Activated T-helper 1 cell treated with Interleukin-2 at 50 U/mL for 16 hours (primary cell): ENCODE results near the gene CBFA2T3.
"Not testable (repeated sequence)": the region's sequence is repeated elsewhere in the genome, so short reads cannot be mapped to it uniquely, and the experiment has no call there.

Experiments used
- DNase-seq: peaks from one replicate; pipeline ENCODE4 v3.0.0-alpha.2; 2020; ENCODE audit warnings: low read depth

CBFA2T3 gene

DNA sequence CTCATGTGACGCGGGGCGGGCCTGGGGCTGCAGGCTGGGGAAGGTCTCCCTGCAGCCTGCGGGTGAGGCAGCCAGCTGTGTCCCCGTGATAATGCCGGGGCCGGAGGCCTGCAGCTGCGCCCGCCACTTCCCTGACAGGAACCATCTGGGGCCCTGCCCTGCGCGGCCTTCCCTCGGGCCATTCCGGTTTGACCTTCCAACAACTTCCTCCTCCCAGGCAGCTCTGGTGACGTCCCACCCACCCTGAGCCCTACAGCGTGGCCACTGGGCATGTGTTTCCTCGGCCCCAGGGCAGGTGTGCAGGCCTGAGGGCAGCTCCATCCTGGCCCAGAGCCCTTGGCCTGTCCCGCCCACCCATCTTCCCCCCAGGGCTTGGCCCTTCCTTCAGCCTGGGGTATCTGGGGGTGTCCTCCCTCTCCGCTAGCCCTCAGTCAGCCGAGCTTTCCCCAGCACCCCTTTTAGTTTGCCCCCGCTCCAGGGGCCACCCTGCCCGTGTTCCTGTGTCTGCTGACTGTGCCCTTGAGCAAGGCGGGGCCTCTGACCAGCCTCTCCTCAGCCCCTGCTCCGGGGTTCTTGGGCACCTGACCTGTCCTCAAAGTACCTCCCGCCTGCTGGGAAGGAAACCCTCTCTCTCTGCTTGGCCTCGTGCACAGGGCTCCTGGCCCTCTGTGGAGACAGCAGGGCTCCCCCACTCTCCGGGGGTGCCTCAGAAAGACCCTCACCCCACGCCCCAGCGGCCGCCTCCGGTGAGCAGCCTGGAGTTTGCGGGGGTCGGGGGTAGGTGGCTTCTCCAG is at the start of gene CBFA2T3:
Gene CBFA2T3 (minus strand): TSS at position 190 of the 794 bp plus-strand sequence. CDS start 400 bp downstream, outside the sequence.
- DNase-seq: no peak

DNA sequence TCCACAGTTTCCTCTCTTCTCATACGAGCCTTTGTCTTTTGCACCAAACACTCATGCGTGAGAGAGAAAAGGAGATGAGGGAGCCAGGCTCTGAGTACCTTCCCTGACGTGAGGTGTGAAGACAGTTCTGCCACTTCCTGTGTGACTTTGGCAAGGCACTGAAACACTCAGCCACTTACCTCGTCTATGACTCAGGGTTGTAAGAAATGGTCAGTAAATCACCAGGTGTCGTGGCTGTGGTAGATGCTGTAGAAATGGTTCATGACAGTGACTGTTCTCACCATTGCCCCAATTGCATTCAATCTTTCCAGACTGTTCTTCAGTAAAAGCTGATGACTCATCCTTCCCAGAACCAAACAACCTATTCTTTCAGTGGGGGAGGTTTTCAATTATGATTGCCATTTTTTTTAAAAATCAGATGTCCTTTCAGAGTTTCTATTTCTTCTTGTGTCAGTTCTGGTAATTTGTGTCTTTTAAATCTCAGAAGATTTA is 49.2 kb upstream of the CBFA2T3 start:
- peak; percentile 16 for DNase-seq

DNA sequence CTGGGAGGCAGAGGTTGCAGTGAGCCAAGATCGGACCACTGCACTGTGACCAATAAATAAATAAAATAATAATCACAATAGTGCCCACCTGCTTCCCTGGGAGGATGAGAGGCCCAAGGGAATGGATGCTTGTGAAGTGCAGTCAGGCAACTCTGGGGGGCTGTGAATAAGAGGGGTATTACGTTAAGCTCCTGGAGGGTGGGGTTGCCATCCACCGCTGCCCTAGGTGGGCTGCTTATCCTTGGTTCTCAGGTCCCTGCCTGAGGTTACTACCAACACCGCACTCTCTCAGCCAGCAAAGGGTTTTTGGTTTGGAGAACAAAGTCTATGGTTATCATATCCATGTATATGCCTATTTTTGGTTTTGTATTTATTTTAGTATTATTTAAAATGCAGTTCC is 48.6 kb upstream of the CBFA2T3 start:
- DNase-seq: no peak

DNA sequence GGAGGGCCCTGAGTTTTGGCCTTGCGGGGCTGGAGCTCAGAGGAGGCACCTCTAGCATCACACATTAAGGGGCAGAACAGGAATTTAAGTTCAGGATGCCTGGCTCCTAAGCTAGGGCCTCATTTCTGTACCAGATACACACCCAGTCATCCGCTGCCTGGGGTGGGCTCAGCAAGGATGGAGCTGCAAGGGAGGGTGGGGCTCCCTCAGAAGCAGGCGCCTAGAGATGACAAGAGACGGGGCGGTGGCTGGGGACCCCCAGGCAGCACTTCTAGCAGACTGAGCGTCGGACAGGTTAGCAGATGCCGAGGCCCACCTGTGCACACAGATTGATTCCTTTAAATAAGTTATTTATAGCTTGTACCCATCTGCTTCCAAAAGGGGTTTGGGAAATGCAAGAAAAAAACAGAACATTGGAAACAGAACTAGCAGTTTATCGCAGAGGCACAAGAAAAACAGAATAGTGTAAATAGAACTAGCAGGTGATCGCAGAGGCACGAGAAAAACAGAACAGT is 47.6 kb upstream of the CBFA2T3 start:
- DNase-seq: no peak

DNA sequence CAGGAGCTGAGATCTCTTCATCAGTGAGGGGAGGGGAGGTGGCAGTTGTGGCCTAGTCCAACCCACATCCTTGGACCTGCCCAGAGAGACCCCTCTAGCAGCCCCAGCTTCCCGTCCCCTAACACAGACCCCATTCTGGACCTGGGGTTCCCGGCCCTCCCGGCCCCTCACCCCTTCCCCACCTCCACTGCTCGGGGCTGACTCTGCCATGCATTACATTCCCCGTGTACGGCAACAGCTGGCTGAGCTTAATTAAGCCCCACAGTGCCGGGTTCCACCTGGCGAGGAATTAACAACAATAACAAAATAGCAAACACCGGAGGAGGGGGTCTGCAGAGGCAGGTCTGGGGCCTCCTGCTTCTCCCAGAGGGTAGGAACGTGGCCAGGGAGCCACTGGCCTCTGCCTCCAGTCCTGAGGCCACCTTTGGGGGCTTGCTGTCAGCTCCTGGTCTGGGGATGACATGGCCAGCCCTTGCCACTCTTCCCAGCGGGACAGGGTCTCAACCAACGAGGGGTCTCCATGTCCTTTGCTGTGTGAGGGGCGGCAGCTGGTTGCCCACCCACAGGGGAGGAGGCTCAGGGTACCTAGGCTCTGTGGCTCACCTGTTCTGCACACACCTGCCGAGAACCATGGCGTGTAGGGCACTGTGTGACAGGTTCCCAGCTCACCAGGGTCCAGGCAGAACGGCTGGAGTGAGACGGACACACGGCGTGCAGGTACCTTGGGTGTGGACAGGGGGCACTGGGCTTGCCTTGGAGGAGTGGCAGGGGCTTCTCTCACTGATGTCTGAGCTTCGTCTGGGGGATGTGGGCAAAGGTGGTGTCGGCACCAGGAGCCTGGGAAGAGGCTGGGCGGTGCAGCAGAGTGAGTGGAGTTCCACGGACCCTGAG is 46.9 kb upstream of the CBFA2T3 start:
- no peak for DNase-seq

DNA sequence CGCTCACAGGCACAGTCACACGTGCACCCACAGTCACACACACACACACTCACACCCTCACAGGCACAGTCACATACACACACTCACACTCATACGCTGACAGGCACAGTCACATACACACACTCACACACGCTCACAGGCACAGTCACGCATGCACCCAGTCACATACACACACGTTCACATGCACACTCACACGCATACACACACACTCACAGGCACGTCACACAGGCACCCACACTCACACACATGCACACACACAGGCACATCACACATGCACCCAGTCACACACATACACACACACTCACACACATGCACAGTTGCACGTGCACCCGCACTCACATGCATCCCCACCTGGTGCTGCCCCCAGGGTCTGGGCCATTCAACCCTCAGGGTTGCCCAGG is 46.1 kb upstream of the CBFA2T3 start:
- DNase-seq: no peak

DNA sequence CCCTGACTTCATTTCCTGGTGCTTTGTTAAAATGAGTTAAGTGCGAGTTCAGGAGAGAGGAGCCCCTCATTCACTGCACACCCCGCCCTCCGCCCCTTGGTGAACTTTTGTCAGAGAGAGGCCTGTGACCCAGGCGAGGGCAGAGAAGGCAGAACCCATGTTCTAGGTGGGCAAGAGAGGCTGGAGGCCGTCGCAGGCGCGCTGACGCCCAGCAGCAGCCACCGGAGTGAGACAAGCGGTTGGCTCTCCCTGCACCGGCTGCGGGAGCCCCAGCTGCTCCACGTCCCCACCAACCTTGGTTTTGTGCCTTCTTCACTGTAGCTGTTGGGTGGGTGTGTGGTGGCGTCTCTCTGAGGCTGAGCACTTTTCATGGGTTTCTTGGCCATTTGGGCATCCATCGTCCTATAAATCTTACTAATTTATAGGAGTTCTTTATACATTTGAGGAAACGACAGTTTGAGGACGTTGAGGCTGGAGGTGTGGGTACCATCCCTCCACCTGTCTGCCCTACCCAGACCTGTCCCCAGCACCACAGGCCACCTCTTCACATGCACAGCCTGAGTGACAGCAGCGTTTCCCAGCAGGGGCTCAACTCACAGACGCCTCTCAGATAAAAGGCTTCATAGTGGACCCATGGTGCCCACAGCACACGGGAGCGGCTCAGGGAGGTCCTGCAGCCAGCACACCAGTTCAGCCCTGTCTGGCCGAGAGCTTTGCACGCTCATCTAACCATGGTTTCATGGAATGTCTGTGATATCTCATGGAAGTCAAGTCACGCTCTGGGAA is 45.2 kb upstream of the CBFA2T3 start:
- DNase-seq: no peak

DNA sequence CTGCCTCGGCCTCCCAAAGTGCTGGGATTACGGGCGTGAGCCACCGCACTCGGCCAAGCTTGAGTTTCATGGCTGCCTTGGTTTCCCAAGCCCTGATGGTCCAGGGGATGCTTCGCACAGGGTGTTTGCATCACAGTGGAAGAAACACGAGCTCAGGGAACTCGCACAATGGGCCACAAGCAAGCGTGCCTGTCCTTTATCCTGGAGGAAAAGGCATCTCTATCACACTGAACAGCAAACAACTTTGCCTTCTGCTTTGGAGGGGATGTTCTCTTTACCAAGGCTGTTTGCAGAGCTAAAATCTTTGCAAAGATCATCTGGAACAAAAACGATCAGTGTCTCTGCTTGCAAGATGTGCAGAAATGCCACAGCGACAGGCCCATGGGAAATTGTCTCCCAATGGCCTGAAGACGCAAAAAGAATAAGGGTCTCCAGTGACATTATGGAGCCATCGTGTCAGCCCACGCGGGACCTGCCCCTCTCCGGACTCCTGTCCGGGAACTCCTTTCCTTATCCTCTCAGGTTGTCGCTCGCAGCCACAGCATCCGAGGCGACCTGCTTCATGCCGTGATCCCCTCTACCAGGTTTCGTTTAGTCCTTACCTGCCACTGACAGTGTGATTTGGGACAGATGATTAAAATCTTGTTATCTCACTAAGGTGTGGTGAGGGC is 44.1 kb upstream of the CBFA2T3 start:
- no peak for DNase-seq

DNA sequence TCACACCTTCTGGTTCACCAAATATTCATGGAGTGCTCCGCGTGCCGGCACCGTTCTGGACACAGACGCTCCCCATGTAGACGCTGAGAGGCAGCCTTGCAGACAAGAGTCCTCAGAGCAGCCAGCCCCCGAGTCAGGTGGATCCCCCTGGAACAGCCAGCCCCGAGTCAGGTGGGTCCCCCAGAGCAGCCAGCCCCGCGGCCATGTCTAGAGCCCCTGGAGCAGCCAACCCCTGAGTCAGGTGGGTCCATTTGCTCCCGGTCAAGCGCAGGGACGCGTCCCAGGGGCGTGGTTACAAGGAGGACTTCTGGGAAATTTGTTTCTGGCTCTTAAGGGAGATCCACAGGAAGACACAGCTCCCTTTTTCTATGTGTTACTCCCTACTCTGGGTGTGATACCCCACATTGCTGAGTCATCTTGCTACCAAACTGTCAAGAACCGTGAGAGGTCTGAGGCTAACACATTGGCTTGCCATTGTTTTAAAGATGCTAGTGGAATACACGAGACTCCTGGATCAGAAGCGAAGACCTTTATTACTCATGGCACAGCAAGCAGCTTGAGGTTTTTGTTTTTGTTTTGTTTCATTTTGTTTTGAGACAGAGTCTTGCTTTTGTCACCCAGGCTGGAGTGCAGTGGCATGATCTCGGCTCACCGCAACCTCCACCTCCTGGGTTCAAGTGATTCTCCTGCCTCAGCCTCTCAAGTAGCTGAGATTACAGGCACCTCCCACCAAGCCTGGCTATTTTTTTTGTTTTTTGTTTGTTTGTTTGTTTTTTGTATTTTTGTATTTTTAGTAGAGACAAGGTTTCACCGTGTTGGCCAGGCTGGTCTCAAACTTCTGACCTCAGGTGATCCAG is 43.3 kb upstream of the CBFA2T3 start:
- no peak for DNase-seq

DNA sequence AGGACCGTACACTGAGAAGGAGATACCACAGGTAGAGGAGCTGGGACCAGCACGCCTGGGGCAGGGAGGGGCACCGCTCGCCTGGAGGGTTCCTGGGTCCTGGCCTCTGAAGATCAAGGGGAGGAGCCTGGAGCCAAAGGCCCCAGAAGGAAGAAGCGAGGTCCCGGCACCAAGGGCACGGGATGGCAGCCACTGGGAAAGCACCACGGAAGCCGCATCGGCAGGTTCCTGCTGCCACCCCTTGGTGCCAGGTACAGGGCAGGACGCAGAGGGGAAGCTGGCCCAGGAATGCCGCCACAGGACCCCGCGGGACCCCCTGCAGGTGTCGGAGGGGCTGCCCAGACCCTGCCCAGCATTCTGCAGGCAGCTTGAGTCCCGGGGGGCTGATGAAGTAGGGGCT is 42.5 kb upstream of the CBFA2T3 start:
- DNase-seq: no peak

DNA sequence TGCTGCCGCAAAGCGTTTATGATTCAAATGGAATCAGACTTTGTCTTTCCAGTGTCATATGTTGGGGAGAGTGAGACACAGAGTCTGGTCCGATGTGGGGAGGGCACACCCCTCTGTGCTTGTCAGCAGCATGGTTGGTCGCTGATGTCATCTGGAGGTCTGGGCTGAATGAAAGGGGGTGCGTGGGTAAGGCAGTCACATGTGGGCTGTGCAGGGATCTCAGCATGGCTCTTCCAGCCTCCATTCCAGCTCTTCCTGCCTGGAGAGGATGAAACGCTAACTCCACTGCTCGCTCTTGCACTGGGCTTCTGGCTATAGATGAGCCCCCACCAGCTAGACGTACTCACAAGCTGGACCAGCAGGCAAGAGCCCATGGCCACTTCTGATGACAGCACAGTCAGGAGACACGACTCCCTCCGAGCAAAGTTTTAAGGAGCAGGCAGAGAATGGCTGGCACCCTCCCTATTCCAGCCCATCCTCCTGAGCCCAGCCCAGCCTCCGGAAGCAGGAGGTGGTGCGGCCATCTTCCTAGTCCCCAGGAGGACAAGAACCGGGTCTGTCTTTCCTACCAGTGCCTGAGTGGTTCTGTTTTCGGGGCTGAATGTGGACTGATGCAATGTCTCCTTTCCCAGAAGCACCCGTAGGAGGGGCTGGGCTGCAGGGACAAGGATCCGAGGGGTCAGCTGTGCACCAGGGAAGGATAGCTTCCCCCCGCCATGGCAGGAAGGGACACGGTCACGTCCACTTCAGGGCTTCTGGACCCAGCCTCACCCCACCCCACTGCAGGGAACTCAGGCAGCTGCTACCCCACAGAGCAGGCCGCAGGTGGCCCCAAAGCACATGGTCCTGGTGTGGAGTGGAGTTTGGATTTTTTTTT is 41.5 kb upstream of the CBFA2T3 start:
- no peak for DNase-seq

DNA sequence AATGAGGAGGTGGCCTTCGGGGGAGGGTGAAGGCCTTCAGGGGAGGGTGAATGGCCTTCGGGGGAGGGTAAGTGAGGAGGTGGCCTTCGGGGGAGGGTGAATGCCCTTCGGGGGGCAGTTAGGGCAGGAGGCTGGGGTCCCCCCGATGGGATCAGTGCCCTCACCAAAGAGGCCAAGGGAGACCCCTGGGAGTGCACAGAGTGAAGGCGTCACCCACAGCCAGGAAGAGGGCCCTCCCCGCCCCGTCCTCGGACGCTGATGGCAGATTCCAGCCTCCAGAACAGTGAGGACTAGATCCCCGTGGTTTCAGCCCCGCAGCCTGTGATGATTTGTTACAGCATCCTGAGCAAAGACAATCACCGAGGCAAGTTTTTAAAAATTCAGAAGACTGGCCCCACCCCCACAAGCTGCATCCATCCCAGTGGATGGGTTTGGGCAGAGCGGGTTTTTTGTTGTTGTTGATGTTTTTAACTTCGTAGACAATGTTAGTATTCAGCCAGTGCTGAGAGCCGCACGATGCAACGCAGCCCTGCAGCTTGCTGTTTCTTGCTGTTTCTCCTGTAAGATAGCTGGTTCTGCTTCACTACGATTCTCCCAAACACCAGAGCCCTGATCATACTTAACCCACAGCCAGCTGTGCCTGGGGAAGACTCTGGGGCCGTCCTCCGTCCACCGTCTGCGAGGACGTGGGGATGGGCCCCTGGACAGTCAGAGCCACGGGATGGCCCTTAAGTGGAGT is 40.7 kb upstream of the CBFA2T3 start:
- DNase-seq: no peak

DNA sequence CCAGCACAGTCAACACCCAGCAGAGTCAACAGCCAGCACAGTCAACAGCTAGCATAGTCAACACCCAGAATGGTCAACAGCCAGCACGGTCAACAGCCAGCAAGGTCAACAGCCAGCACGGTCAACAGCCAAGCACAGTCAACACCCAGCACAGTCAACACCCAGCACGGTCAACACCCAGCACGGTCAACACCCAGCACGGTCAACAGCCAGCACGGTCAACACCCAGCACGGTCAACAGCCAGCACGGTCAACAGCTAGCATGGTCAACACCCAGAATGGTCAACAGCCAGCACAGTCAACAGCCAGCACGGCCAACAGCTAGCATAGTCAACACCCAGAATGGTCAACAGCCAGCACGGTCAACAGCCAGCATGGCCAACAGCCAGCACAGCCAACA is 39.6 kb upstream of the CBFA2T3 start:
- DNase-seq: not testable (repeated sequence)

DNA sequence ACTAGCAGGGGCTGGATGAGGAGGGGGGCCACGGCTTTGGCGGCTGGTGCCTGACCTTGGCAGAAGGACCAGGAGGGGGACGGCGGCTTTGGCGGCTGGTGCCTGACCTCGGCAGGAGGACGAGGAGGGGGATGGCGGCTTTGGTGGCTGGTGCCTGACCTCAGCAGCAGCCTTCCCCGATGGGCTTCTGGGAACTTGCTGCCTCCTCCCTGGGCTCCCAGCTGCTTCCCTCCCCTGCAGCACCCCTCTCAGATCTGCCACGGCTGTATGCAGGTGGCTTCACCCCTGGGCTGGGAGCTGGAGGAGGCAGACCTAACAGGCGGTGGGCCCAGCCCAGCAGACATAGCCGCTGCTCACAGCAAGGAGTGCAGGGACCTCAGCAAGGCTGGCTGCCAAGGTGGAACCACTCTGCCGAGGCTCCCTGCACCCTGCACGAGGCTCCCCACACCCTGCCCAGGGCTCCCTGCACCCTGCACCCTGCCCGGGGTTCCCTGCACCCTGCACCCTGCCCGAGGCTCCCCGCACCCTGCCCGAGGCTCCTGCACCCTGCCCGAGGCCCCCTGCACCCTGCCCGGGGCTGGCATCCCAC is 38.4 kb upstream of the CBFA2T3 start:
- DNase-seq: no peak

DNA sequence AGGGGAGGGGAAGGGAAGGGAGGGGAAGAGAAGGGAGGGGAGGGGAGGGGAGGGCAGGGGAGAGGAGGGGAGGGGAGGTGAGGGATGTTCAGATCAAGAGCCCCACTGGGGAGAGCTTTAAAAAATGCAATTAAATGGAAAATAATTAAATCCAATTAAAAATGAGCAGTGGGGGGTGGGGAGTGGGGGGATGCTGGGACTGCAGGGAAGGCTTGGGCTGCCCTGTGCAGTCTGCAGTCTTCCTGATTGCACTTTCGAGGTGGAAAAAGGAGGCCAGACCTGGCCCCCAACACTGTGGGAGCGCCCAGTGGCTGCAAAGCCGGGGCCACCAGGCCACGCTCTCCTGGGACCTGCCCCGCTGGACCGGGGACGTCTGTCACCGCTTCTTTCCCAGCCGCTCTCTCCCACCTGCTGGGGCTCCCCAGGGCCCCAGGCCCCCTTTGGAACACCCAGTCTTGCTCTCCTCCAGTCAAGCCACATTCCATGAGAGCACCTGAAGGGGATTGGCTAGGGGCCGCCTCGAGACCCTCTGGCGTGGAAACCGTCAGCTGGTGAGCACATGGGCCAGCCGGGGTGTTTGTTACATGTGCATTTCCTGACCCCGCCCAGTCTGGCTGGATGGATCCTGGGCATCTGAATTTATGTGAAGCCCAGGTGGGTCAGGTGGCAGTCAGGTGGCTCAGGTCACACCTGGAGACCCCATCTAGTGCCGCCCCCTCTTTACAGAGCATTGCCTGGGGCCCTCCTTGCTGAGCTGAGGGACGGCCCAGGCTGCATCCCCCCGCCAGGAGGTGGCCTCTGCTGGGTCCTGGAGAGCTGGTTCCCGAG is 37.6 kb upstream of the CBFA2T3 start:
- no peak for DNase-seq

DNA sequence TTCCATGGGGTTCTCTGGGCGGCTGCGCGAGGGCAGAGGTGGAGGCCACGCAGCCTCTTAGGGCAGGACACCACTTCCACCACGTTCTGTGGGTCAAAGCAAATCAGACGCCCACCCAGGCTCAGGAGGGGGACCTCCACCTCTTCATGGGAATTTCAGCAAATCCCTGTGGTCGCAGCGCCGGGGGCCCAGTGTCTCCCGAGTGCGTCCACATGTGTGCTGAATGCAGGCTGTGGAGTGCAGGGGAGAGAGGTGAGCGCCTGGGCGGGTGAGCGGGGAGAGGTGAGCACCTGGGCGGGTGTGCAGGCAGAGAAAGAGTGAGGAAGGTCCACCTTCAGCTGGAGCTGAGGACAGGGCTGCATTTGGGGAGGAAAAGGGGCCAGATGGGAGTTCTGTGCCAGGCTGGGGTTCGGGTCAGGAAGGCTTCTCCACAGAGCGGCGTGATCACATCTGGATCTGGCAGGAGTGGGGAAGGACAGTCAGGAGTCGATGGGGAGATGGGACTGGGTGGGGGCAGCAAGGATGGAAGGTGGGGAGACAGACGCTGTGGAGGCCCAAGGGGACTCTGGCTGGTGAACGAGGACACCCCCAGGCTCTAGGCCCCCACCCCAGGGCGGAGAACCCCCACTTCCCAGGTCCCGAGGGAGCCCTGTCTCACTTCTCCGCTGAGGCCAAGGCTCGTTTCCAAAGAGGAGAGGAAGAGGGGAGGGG is 36.8 kb upstream of the CBFA2T3 start:
- DNase-seq: no peak

DNA sequence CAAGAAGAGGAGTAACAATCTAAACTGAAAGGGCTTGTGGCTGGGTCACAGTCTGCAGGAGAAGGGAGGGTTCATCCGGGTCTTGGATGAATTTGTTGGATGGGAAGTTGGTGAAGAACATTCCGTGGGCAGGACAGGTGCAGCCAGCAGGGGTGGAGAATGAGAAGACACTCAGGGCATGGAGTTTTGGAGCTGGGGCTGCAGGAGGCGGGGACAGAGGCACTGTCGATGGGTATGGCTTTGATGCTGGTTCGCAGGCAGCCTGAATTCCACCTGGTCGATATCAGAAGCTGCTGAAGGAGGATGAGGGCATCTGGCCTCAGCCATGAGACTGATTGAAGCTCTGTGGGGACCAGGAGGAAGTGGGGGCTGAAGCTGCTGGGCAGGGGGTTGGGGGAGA is 36.1 kb upstream of the CBFA2T3 start:
- DNase-seq: no peak
